ENCODE measurements around the gene RHOJ. TPM values are rescaled to one million over a fixed set of nuclear protein-coding genes. Genes with fewer than 3 reads are reported as not detected.

Gene RHOJ
- total and polyA plus RNA-seq, 10 of the 15 experiments (the other 5 are each of a cell fraction or from before 2014, with no cell fraction given) = not detected

DNA sequence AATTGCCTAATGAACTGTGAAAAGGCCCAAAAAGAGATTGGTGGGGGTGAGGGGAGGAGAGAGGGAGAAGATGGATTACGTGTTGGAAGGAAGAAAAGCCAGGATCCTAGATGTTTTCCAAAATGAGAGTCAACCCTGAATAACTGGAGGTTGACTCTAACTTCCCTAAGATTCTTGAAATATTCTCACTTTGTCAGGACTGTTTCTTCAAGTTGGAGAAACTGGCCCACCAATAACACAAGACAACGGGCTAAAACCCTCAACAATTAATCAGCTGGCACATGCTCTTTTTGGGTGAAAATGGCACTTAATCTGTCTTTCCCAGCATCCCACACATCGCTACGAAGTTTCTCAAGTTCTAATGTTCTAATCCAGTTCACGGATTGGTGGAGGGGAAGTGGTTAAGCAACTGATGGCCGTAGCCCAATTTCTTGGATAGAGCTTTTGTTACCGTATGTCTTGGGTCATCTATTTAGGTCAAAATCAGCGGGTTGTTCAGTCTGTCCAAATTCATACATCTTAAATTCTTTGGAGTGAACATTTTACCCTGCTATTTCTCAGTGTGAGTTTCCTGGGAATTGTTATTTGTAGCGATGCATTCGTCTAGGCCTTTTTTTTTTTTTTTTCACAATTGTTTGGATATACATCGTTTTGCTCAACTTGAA, 65.5 kb downstream of the RHOJ start:
- WGBS (ENCODE audit: insufficient coverage, insufficient replicate concordance, low lambda C conversion rate, missing lambda C conversion rate) = 39% methylated on average over 11 of the region's 11 CpGs
- no peak overlapping the region for H3K4me3 ChIP-seq
- intact Hi-C loops (cut with micrococcal nuclease; ENCODE audit: unreplicated experiment) (no loop called here), in situ Hi-C loops (cut with MboI) (no loop called here)
- no peak for FAIRE-seq
- H2AFZ ChIP-seq (ENCODE audit: control insufficient read depth, low read depth, low read length) = no peak overlapping the region
- no peak for DNase-seq (ENCODE audit: low read depth, low spot score)
- H3K27me3 ChIP-seq (replicated peaks in 1 of 2; ENCODE audit: control insufficient read depth in 2 of 2, insufficient read depth in 2 of 2, low read length in 1 of 2) = peaks cover 2 to 4% of the 10 kb centered on the region in 2 experiments; a peak in 3 of 4 replicates
- H3K79me2 ChIP-seq (ENCODE audit: control insufficient read depth, insufficient read depth, low read length) = no peaks in the 10 kb centered on the region
- no TSS peak for BruUV-seq (replicated peaks)
- H3K4me1 ChIP-seq (ENCODE audit: control insufficient read depth, insufficient read depth, low read length) = no peaks in the 10 kb centered on the region
- no peaks in the 10 kb centered on the region for H3K36me3 ChIP-seq (ENCODE audit: control insufficient read depth in 2 of 2, insufficient read depth in 2 of 2, low read length in 1 of 2)
- TF ChIP-seq MXI1 (IDR thresholded peaks at IDR 0.05; ENCODE audit: low read depth, low read length) = no peak
- no peak for TF ChIP-seq RFX5 (IDR thresholded peaks at IDR 0.05; ENCODE audit: low read depth, low read length)
- TF ChIP-seq MYC (IDR thresholded peaks at IDR 0.05; ENCODE audit: insufficient read depth, insufficient read length, insufficient replicate concordance, low read length, severe bottlenecking) = no peak
- no peak for TF ChIP-seq POLR2AphosphoS2 (IDR thresholded peaks at IDR 0.05; ENCODE audit: low read depth, low read length)
- TF ChIP-seq HDAC6 (IDR thresholded peaks at IDR 0.05; ENCODE audit: unreplicated experiment) = no peak
- no peak for TF ChIP-seq TAF1 (IDR thresholded peaks at IDR 0.05; ENCODE audit: borderline replicate concordance, low read depth, low read length)
- TF ChIP-seq SMAD1 (IDR thresholded peaks at IDR 0.05; ENCODE audit: low read depth, partially characterized antibody) = no peak
- no peak for TF ChIP-seq NR2C2 (IDR thresholded peaks at IDR 0.05; ENCODE audit: borderline replicate concordance, control insufficient read depth, insufficient read length, low read depth)
- TF ChIP-seq YBX1 (IDR thresholded peaks at IDR 0.05) = no peak
- TF ChIP-seq ZBTB40 (IDR thresholded peaks at IDR 0.05; ENCODE audit: borderline replicate concordance) = no peak
- TF ChIP-seq EGR1 (IDR thresholded peaks at IDR 0.05; ENCODE audit: borderline replicate concordance in 1 of 2, low read depth in 2 of 2, low read length in 2 of 2) = no peak
- TF ChIP-seq RBBP5 (conservative IDR thresholded peaks at IDR 0.05) = no peak
- ChIA-PET CTCF (no interaction called here), SMC1A (ENCODE audit: uncharacterized antibody, unreplicated experiment) (no interaction called here), RAD21 (ENCODE audit: unreplicated experiment) (no interaction called here), POLR2A (no interaction called here)
- no peak overlapping the region for H3K9ac ChIP-seq (ENCODE audit: control insufficient read depth, insufficient read depth, low read length)
- H3K4me2 ChIP-seq (ENCODE audit: control insufficient read depth, insufficient read depth) = no peak overlapping the region
- H3K9me3 ChIP-seq (replicated peaks; ENCODE audit: control insufficient read depth, insufficient read depth, low read length) = no peaks in the 10 kb centered on the region
- H3K27ac ChIP-seq (ENCODE audit: control insufficient read depth, insufficient read depth) = no peak overlapping the region
- no peak for ATAC-seq
- H4K20me1 ChIP-seq (ENCODE audit: control insufficient read depth, insufficient read depth) = no peaks in the 10 kb centered on the region
